ENCODE results near the gene DIAPH2.

DNA sequence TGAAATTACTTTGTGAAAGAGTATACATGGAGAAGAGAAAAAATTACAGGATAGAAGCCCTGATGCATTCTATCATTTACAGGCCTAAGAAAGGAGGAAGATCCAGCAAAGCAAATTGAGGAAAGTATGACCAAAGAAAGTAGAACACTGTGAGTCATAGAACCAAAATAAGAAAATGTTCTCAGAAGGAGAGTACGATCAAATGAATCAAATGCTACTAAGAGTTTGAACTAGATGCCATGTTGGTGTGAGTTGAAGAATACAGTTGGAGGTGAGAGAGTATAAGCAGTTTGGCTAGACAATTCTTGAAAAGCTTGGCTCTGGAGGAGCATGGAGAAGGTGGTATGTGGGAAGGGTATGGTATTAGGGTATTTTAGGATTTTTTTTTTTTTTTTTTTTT, 360.8 kb downstream of the DIAPH2 start:
- TF ChIP-seq, protein P1, sequence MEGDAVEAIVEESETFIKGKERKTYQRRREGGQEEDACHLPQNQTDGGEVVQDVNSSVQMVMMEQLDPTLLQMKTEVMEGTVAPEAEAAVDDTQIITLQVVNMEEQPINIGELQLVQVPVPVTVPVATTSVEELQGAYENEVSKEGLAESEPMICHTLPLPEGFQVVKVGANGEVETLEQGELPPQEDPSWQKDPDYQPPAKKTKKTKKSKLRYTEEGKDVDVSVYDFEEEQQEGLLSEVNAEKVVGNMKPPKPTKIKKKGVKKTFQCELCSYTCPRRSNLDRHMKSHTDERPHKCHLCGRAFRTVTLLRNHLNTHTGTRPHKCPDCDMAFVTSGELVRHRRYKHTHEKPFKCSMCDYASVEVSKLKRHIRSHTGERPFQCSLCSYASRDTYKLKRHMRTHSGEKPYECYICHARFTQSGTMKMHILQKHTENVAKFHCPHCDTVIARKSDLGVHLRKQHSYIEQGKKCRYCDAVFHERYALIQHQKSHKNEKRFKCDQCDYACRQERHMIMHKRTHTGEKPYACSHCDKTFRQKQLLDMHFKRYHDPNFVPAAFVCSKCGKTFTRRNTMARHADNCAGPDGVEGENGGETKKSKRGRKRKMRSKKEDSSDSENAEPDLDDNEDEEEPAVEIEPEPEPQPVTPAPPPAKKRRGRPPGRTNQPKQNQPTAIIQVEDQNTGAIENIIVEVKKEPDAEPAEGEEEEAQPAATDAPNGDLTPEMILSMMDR (IDR thresholded peaks at IDR 0.05), result no peak
- TF ChIP-seq POLR2A (IDR thresholded peaks at IDR 0.05; ENCODE audit: low read depth) (no peak), POLR2AphosphoS5 (IDR thresholded peaks at IDR 0.05) (no peak)

All from esophagus muscularis mucosa (tissue), 3 donors.